HG03039 (cell line): ENCODE data around the gene PANK1.
A peak's percentile ranks its signal among the peaks of the same experiment; 100 is the strongest.

Experiments used
- ATAC-seq: cut with Tn5 transposase; IDR thresholded peaks from one replicate; pipeline ENCODE4 v1.9.1; 2021; ENCODE audit warnings: mild to moderate bottlenecking, moderate library complexity; ENCODE audit not compliant: unreplicated experiment

The PANK1 gene

DNA sequence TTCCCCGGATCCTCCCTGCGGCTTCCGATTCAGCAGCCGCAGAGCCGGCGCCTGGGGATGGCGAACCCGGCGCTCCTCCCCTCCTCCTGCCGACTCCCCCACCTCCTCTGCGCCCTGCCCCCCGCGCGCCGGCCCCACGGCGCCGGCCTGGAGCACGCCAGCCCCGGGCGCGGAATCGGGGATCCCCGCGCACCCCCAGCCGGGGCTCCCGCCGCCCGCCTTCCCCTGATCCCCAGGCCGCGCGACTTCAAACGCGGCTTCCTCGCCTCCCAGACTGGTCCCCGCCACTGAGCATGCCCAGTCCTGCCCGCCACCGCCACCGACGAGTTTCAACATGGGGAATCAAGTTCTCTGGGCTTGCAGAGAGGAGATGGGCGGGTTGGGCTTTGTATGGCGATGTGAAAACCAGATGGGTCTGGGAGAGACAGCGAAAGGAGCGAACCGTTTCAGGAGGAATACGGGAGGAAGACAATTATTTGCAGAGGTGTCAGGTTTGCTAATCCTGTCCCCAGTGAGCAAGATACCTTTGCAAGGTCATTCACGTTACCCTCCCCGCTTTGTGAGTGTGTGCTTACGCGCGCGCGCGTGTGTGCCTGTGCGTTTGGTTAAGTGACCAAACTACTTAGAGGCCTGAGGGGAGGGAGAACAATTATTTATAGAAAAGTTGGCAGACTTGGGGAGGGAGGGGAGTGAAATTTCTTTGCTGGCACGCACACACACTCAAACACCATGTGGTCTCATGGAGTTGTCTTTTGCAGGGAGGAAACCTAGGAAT is at the start of gene PANK1:
Gene PANK1 (minus strand): TSS at position 276 of the 775 bp plus-strand sequence. CDS start 351 bp downstream, outside the sequence.
- ATAC-seq, result peak; percentile 32

DNA sequence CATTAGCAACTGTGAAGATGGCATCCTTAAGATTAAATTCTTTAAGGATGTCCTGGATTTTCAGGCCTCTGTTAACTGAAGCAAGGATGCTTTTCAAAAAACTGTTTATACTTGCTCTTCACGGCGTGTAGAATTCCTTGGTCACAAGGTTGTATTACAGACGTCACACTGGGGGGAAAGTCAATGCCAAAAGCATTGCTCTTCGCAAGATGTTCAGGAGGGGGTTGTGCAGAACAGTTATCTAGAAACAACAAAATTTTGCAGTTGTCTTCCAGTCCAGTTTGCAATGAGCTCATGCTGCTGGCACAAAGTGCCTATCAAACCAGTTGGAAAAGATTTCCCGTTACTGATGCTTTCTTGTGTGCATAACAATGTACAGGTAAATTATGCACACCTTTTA is 48.1 kb upstream of the PANK1 start:
- ATAC-seq, result no peak

DNA sequence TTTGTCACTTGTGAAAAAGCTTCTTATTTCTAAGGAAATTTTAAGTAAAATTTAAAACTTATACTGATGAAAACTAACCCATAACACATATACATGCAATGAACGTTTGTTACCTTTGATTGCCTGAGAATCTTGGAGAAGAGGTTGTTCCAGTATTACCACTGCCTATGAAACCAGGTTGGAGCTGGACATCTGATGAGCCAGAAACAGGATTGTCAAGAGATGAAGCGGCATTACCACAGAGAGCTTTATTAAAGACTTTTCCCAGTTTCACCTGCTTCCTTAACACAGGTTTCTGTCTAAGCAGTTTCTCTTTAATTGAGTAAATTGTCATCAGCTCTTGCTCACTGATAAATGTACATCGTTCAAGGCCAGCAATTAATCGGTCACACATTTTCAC is 47.4 kb upstream of the PANK1 start:
- no peak for ATAC-seq

DNA sequence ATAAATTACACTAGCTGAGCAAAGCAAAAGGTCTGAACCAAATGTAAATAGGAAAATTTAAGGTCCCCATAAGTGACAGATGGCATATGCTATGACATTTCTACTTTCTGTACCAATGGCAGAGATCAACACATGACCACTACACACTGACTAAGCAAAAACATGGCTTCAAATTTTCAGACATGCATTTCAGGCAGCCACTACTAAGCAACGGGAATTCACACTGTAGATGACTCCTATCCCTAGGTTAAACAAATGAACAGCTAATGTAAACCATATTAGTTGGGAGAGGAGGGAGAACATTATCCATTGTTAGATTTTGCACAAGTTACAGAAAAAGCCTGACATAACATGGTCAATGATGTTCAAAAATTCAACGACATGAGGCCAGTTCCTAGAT is 45.0 kb upstream of the PANK1 start:
- ATAC-seq, result no peak

DNA sequence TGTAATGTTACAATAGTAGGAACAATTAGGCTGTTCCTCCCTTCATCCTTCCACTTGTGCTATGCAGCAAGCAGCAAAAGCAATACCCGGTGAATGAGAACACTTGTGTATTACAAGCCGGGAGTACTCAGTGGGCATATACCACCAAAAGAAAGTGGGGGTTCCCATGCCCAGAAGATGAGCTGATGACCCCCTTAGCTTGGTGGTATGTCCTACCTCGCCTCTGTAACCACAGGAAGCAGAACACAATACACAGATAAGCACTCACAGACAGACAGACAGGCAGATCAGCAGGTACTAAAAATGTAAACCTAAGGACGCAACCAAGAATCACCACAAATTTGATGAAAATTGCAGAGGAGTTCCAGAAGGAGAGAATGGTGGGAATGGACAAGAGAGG is 40.9 kb upstream of the PANK1 start:
- ATAC-seq, result no peak

DNA sequence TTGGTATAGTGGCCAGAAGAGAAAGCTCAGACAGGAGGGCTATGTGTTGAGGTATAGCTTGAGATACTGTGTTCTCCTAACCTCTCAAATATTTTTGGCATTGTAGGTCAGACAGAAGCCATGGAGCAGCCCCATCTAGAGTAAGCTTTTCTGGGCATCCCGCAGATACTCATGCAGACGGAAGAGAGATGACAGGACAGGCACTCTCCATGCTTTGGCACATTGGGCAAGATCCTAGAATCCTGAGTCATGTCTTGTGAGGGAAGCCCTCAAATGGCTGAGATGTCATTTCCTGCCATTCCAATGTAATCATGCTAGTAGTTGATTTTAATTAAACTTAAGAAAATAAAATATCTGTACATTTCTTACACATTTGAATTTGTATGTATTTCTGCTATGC is 39.6 kb upstream of the PANK1 start:
- no peak for ATAC-seq

DNA sequence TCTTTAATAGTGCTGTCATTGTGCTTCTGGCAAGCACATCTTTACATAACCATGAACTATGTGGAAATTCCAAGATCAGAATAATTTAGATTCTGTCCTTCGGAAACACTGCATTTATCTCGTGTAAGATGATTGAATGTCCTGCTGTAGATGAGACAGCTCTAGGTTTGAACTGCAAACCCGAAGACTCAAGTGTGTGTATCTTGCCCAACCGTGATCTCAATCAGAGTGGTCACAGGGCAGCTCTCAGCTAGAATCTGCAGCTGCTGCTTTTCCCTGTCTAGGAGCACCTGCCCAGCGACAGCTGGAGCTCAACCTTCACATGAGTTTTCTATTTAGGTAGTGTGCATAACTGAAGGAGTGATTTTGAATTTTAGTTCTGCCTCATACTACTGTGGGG is 38.8 kb upstream of the PANK1 start:
- ATAC-seq, result no peak

DNA sequence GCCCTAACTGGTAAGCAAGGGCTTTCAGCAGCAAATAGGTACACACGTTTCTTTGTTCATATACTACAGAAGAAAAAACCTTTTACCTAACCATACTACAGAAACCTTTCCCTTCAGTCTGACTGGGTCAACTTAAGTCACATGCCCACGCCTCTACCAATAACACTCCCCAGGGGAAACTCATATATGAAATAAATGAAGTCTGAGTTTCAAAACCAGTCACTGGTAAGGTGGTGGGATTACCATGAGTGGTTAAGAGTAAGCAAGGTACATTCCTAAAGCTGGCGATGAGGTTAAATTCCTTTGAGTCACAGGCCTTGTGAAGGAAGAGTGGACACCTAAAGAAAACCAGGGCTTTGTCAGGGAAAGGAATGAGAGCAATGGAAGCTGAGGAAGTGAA is 34.9 kb upstream of the PANK1 start:
- ATAC-seq, result no peak

DNA sequence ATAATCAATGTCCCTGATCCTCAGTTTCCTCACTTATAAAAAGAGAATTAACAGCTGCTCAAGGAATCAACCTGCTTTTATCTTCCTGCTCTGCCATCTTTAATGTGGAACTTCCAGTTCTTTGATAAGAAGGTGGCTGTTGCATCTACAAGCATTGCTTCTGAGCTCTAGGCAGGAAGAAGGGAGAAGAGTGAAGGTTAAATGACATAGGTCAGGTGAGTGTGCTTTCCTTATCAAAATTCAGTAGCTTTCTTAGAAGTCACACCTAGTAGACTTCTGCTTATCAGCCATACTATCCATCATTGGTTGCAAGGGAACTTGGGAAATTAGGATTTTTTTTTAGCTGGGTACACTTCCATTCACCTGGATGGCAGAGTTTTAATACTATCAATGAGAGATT is 32.3 kb upstream of the PANK1 start:
- ATAC-seq, result no peak

DNA sequence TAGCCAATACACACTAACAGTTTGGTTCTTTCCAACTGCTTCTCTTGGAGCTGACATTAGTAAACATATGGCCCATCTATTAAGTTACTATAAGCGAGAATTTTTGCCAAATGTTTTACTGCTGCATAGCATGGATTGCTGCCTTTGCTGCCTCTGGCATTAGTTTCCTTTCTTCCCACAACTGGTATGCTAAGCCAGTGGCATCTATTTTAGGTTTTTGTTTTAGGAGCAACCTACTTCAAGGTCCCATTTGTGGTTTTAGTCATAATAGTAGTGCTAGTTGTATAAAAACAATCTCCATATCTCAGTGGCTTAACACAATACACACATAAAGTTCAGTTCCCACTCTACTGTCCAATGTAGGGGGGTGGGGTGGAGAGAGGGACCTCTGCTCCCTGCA is 25.9 kb upstream of the PANK1 start:
- no peak for ATAC-seq

DNA sequence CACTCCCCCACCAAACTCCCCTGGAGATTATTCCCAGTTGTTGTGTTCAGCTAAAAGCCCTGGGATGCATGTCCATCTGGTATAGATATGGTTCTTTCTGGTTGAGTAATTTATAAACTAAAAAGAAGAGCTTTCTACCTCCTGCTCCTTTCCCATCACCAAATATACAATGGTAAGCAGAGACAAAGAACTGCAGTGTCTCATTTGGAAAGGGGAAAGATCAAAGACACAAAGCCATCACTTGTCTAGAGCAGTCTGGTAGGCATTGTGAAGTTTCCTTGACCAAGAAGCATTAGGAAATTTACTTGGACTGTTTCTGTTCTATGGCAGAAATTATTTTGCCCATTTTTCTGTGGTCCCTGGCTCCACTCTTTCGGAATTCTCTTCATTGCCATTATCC is 24.9 kb upstream of the PANK1 start:
- ATAC-seq, result no peak

DNA sequence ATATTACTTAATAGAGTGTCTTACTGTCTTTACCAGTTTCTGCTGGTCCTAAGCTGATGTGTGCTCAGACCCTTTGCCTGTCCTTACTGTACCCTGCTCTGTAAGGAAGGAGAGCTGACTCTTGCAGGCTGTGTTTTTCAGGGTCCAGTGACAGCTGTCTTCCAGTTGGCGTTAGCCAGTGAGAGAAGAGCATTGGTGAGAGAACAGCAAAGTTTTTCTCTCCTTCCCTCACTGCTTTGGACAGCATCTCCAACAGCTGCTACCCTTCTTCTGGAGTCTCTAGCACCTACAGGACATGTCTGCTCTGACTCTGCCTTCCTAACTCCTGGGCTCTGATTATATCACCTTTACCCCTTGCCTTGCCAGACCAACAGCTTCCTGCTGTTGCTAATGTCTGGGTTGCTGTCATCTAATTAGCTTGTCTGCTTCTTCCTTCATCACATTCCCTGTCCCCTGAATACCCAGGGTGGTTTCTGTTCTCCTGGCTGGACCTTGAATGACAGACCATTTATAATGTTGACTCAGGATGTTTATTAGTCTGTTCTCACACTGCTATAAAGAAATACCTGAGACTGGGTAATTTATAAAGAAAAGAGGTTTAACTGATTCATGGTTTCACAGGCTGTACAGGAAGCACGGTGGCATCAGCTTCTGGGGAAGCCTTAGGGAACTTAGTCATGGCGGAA is 23.5 kb upstream of the PANK1 start:
- no peak for ATAC-seq

DNA sequence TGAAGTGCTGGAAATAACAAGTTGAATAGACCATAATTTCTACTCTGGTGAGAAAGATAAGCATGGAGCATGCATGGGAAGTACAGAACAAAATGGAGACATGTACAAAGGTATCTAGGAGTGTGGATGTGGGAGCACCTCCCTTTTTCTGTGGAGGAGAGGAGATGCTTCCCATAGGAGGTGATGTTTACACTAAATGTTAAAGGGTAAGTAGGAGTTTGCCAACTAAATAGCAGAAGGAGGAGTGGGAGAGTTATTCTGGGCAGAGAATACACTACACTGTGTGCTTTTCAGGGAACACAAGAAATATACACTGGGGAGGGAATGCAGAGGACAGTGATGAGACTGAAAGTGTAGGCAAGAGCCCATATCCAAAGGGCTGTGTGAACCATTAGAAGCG is 21.1 kb upstream of the PANK1 start:
- no peak for ATAC-seq

DNA sequence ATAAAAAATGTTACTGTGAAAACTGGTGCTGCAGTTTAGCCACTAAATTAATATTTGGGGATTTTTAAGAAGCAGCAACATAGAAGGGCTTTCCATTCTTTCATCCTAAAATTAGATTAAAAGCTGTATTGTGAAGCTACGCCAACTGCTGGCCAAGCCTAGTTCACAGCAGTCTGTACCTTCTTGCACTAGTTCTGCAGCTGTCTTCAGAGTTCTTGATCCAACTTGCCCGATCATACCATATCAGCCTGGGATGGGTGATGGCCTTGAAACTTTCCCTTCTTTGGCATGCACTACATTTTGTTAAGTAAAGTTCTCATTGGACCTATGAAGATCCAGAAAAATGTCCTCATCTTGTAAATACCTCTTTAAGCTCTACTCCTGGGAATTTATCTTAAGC is 20.3 kb upstream of the PANK1 start:
- no peak for ATAC-seq

DNA sequence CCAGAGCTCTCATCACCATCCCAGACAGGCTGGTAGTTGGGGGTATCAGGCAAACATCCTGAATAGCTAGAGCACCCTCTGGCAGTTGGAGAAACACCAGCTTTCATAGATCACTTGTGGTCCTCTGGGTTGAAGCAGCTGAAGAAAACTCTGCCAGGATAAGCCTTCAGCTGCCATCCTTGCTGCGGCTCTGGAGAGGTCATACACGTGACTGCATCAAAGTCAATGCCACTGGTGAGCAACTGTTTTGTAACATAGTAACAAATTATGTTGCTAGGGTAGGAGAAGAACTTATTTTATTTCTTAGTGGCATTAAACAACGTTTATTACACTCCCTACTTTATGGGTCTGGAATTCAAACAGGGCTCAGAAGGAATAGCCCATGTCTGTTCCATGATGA is 19.2 kb upstream of the PANK1 start:
- no peak for ATAC-seq

DNA sequence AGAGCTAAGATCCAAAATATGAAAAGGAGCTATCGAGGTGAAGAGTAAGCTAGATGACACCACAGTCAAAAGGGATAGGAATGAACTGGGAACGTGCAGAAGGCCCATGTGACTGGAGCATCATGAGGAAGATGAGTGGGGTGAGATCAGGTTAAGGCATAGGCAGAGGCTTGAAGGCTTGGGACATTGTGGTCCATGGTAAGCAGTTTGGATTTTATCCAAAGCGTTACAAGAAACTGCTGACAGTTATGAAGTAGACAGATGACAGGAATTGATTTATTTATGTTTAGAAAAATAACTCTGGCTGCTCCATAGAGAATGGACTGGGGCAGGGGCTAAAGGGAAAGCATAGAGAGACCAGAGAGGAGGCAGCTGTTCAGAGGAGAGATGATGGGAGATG is 18.1 kb upstream of the PANK1 start:
- ATAC-seq, result no peak

DNA sequence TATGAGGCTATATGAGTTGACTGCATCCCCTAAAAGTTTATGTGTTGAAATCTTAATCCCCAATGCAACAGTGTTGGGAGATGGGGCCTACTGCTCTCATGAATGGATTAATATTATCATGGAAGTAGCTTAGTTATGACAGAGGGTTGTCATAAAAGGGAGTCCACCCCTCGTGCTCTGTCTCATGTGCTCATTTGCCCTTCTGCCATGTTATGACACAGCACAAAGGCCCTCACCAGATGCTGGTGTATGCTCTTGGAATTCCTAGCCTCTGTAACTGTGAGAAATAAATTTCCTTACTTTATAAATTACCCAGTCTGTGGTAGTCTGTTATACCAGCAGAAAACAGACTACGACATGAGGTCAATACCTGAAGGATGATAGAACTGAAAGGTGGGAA is 17.6 kb upstream of the PANK1 start:
- ATAC-seq, result no peak

DNA sequence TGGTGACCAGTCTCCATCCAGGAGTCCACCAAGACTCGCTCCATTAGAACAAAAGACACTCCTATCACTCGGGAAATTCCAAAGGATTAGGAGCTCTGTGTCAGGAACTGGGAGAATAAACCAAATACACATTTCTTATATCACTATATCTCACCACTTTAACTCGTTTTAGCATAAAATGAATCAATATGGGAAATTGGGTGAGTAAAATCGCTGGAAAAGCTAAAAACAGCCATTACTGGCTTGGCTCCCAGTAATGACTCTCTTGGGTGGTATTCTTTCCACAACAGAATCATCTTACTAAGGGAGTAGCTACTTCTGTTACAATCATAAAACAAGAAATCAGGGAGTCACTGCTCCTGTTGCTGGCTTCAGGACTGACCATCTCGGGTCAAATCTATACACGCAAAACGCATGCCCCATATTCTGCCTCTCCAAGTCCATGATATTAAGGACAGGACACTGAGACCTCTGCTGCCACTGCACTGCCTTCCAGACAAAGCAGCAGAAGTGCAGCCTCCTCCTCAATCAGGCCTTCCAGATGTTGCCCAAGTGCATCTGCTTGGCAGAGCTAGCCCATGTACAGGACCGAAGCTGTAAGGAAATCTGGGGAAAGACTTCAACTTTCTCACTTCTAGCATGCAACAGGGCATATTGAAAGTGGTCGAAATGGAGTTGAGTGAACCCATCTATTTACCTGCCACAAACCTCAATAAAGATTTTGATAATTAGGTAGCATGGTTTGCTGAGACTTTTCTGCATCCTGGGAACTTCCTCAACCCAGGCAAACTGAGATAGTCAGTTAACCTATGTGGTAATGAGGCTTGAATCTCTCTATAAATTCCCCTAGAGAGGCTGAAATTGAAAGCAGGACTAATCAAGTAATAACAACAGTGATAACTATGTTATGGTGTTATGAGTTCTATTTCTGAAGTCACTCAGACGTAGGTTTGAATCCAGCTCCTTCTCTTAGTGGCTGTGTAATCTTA is 14.4 kb upstream of the PANK1 start:
- ATAC-seq, result no peak

DNA sequence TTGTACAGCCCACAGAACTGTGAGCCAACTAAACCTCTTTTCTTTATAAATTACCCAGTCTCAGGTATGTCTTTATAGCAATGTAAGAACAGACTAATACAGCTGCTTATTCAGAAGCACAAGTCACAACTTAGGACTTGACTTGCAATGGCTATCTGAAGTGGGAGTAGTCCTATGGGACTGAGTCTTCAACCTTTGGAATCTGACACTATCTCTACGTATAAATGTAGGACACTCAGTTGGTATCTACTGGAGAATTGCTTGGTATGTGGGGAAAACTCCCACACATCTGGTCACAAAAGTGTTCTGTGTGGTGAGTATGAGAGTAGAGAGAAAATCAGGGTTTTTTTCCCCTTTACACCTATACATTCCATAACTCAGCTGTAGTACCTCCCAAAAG is 12.3 kb upstream of the PANK1 start:
- no peak for ATAC-seq

DNA sequence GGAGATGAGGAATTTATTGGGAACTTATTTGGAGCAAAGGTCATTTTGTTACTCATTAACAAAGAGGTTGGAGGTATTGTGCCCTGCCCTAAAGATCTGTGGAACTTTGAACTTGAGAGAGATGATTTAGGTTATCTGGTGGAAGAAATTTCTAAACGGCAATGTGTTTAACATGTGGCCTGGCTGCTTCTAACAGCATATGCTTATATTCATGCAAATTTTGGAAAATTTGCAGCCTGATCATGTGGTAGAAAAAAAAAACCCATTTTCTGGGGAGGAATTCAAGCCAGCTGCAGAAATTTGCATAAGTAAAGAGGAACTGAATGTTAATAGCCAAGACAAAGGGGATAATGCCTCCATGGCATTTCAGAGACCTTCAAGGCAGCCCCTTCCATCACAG is 10.7 kb upstream of the PANK1 start:
- no peak for ATAC-seq

DNA sequence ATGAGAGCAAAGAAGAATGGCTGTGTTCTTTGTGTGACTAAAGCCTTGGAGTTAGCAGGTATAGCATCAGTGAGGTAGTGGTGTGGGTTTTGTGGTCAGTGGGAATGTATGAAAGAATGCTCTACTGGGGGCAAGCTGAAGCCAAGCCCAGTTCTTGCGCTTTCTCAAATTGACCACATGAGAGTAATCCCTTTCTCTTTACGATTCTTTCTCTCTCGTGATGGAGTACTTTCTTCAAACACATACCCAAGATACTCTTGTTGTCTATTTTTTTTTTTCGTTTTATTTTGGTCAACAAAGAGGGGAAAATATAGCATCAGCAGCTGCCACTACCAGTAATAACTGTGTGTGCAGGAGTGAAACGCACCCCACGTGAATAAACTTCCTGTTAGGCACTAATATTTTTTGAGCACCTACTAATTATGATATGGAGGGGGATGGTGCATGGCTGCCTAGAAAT is 8.4 kb upstream of the PANK1 start:
- ATAC-seq, result peak; percentile 41
